C4-2B (cell line): Measurements from ENCODE around the gene ADGRV1.

Experiments
- ZFX ChIP-seq: fragments of 450-650 bp; IDR thresholded peaks from 2 replicates; pipeline ENCODE4 v1.6.1; 2017
- TF ChIP-seq, protein P1 (sequence below): fragments of 450-650 bp; conservative IDR thresholded peaks from 2 replicates; pipeline ENCODE4 v1.5.1; 2017; ENCODE audit warnings: mild to moderate bottlenecking

DNA sequence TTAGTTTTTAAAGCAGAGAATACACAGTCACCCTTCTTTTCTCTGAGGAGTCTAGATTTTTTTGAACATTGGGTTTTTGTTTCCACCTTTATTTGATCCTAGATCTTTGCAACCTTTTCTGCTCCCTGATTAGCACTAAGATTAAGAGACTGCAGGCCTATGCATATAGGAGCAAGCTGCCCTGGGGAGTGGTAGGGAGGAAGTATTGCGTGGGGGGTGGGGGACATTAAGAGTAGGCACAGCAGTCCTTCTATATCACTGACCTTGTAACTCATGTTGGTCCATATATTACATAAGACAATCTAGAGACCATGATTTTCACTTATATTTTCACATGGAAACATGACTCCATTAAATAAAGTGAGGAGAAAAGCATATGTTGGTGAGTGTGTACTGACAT, 149.1 kb downstream of the ADGRV1 start:
- TF ChIP-seq, protein P1, sequence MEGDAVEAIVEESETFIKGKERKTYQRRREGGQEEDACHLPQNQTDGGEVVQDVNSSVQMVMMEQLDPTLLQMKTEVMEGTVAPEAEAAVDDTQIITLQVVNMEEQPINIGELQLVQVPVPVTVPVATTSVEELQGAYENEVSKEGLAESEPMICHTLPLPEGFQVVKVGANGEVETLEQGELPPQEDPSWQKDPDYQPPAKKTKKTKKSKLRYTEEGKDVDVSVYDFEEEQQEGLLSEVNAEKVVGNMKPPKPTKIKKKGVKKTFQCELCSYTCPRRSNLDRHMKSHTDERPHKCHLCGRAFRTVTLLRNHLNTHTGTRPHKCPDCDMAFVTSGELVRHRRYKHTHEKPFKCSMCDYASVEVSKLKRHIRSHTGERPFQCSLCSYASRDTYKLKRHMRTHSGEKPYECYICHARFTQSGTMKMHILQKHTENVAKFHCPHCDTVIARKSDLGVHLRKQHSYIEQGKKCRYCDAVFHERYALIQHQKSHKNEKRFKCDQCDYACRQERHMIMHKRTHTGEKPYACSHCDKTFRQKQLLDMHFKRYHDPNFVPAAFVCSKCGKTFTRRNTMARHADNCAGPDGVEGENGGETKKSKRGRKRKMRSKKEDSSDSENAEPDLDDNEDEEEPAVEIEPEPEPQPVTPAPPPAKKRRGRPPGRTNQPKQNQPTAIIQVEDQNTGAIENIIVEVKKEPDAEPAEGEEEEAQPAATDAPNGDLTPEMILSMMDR, result no peak
- TF ChIP-seq ZFX, result no peak
